ENCODE data around the gene NKAIN4. TPM values are rescaled to one million over a fixed set of nuclear protein-coding genes. Genes with fewer than 3 reads are reported as not detected.

The NKAIN4 gene
- total RNA-seq, 4 donors from 2014 or later = 0.79 TPM; not detected in 3

DNA sequence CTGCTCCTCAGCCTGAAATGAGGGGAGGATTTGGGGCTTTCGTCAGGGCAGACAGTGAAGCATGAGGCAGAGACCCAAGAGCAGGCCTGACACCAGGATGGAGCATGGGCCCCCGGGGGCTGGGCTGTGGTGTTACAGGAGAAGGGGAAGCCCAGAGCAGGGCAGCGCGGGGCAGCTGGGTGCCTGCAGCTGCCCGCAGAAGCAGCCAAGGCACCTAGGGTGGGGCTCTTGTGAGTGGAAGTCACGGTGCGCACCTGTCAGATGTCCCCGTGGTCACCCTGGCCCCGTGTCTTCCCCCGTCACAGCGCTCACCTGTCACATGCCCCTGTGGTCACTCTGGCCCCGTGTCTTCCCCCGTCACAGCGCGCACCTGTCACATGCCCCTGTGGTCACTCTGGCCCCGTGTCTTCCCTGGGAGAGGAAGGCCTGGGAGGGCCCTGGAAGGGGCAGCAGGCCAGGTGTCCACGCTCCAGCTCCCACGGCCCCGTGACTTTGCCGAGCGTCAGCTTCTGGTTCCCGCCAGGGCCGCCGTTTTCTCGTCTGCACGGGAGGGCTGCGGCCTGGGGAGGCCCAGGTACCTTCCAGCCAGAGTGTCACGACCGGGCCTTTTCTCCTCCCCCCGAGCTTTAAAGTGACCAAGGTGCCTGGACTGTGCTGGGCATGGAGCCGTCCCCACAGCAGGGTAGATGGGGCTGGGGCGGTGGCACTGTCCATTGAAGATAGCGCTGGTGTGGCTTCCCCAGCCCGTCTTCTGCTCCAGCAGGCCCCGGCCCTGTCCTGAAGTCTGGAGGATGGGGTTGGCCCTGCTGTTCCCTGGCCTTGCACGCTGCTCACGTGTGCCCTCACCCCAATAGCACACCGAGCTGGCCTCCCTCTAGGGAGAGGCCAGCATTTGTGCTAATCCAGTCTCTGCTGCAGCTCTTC, 27.7 kb upstream of the NKAIN4 start:
- intact Hi-C loops (cut with DNase I; ENCODE audit: low total_unique reads) = no loop called here
- 89% methylated on average over 36 of the region's 38 CpGs; no CpG with 5 or more reads in 1 of the 2 donors for WGBS, 2 donors (ENCODE audit: low coverage in 1 of 2)
- in situ Hi-C loops (cut with MboI; ENCODE audit: low pct_ligation_motif_present in 1 of 4, low pct_unique_long_range_greater_than_20kb in 1 of 4, low sequenced_read_pairs in 3 of 4) = no loop called here
- no peak overlapping the region for H3K27ac ChIP-seq
- H3K4me3 ChIP-seq = no peak overlapping the region
- no peaks in the 10 kb centered on the region for H3K4me1 ChIP-seq
- H3K36me3 ChIP-seq = peaks cover 0 to 26% (median 13%) of the 10 kb centered on the region in 4 donors
- H3K27me3 ChIP-seq = no peaks in the 10 kb centered on the region
- no peak for DNase-seq
- TF ChIP-seq POLR2AphosphoS5 (IDR thresholded peaks at IDR 0.05) (no peak), EP300 (IDR thresholded peaks at IDR 0.05; ENCODE audit: low read depth) (no peak), POLR2A (IDR thresholded peaks at IDR 0.05) (no peak)
- TF ChIP-seq, protein P1, sequence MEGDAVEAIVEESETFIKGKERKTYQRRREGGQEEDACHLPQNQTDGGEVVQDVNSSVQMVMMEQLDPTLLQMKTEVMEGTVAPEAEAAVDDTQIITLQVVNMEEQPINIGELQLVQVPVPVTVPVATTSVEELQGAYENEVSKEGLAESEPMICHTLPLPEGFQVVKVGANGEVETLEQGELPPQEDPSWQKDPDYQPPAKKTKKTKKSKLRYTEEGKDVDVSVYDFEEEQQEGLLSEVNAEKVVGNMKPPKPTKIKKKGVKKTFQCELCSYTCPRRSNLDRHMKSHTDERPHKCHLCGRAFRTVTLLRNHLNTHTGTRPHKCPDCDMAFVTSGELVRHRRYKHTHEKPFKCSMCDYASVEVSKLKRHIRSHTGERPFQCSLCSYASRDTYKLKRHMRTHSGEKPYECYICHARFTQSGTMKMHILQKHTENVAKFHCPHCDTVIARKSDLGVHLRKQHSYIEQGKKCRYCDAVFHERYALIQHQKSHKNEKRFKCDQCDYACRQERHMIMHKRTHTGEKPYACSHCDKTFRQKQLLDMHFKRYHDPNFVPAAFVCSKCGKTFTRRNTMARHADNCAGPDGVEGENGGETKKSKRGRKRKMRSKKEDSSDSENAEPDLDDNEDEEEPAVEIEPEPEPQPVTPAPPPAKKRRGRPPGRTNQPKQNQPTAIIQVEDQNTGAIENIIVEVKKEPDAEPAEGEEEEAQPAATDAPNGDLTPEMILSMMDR (IDR thresholded peaks at IDR 0.05) = no peak
- no peaks in the 10 kb centered on the region for H3K9me3 ChIP-seq

DNA sequence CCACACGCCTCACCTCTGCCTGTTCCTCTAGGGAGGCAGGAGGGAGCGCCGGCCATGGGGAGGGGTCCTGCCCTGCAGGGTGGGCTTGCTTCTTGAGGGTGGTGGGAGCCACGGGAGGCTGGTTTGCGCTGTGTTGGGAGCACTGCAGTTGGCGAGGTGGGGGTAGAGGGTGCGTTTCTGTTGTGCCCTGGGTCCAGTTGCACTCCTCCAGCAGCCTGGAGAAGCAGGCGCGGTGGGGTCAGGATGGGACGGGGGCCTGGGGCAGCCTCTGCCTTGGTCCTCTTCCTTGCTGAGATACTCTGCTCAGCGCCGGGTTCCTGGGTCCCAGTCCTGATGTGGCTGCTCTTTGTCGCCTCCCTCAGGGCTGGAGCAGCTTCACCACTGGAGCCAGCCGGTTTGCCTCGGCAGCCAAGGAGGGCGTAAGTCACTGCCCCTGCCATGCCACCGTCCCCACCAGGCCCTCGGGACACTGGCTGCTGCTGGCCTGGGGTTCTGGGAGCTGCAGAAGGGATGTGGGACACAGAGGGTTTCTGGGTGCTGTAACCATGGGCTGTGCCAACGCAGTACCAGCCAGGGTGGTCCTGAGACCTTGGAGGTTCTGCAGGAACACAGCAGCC, 26.8 kb upstream of the NKAIN4 start:
- Histone ChIP-seq H3K4me3 (no peak overlapping the region), H3K27ac (no peak overlapping the region), H3K4me1 (no peaks in the 10 kb centered on the region), H3K9me3 (no peaks in the 10 kb centered on the region), H3K27me3 (no peaks in the 10 kb centered on the region), H3K36me3 (peaks cover 0 to 26% (median 13%) of the 10 kb centered on the region in 4 donors)
- DNase-seq = no peak
- TF ChIP-seq POLR2A (IDR thresholded peaks at IDR 0.05) = no peak
- TF ChIP-seq, protein P1 (IDR thresholded peaks at IDR 0.05) = peak in 1 of 5 experiments; percentile 3
- in situ Hi-C loops (cut with MboI; ENCODE audit: low pct_ligation_motif_present in 1 of 4, low pct_unique_long_range_greater_than_20kb in 1 of 4, low sequenced_read_pairs in 3 of 4) (no loop called here), intact Hi-C loops (cut with DNase I; ENCODE audit: low total_unique reads) (no loop called here)
- WGBS, 2 donors (ENCODE audit: low coverage in 1 of 2) = 94% methylated on average over 11 of the region's 19 CpGs; no CpG with 5 or more reads in 1 of the 2 donors

DNA sequence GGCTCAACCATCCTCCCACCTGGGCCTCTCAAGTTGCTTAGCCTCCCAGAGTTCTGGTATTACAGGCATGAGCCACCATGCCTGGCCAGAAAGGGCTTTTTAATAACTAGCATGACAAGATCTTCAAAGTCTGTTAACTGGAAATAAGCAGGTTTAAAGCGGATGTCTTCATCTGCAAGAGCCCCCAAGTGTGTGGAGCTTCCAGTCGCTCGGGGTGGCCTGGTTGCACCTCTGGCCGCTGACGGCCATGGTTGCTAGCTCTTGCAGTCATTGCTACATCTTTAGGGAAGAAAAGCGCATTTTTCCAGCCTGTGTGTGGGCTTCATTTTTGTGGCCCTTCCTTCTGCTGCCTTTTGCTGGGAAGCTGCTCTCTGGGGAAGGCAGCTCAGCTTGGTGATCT, 26.1 kb upstream of the NKAIN4 start:
- WGBS, 2 donors (ENCODE audit: low coverage in 1 of 2) = 94% methylated on average over 6 of the region's 6 CpGs; no CpG with 5 or more reads in 1 of the 2 donors
- Histone ChIP-seq H3K4me3 (no peak overlapping the region), H3K27me3 (no peaks in the 10 kb centered on the region), H3K9me3 (no peaks in the 10 kb centered on the region), H3K4me1 (no peaks in the 10 kb centered on the region), H3K36me3 (peaks cover 0 to 26% (median 13%) of the 10 kb centered on the region in 4 donors), H3K27ac (no peak overlapping the region)
- in situ Hi-C loops (cut with MboI; ENCODE audit: low pct_ligation_motif_present in 1 of 4, low pct_unique_long_range_greater_than_20kb in 1 of 4, low sequenced_read_pairs in 3 of 4) (no loop called here), intact Hi-C loops (cut with DNase I; ENCODE audit: low total_unique reads) (no loop called here)
- TF ChIP-seq POLR2A (IDR thresholded peaks at IDR 0.05) (no peak), POLR2AphosphoS5 (IDR thresholded peaks at IDR 0.05) (no peak), EP300 (IDR thresholded peaks at IDR 0.05; ENCODE audit: low read depth) (no peak)
- TF ChIP-seq, protein P1 (IDR thresholded peaks at IDR 0.05) = no peak
- DNase-seq = no peak

- Histone ChIP-seq H3K4me1 (peaks cover 0 to 3% (median 0%) of the 10 kb centered on the region in 4 donors), H3K36me3 (peaks cover 0 to 26% (median 13%) of the 10 kb centered on the region in 4 donors), H3K27ac (no peak overlapping the region), H3K9me3 (no peaks in the 10 kb centered on the region), H3K4me3 (no peak overlapping the region), H3K27me3 (no peaks in the 10 kb centered on the region)
- no peak for DNase-seq
- intact Hi-C loops (cut with DNase I; ENCODE audit: low total_unique reads) = no loop called here
- in situ Hi-C loops (cut with MboI; ENCODE audit: low pct_ligation_motif_present in 1 of 4, low pct_unique_long_range_greater_than_20kb in 1 of 4, low sequenced_read_pairs in 3 of 4) = no loop called here
- TF ChIP-seq, protein P1 (IDR thresholded peaks at IDR 0.05) = no peak
- TF ChIP-seq POLR2A (IDR thresholded peaks at IDR 0.05) (no peak), EP300 (IDR thresholded peaks at IDR 0.05; ENCODE audit: low read depth) (no peak), POLR2AphosphoS5 (IDR thresholded peaks at IDR 0.05) (no peak)
- 88 to 95% methylated on average over 10 to 15 of the region's 15 CpGs for WGBS, 2 donors (ENCODE audit: low coverage in 1 of 2)
Measured at GRCh38 chr20:63279931-63280330, 25.7 kb upstream of the NKAIN4 start.

Measured in transverse colon (tissue), 4 donors.